Liver (tissue), 9 donors: ENCODE data around the gene ARHGAP33. TPM values are rescaled to one million over a fixed set of nuclear protein-coding genes. Genes with fewer than 3 reads are reported as not detected.

ENCODE experiments used
- DNase-seq: peaks from one replicate; pipeline ENCODE4 v3.0.0-alpha.2; 2017; ENCODE audit warnings: low spot score
- H3K27ac ChIP-seq, 2 donors: one replicate each; pipeline ENCODE4 v1.7.0; 2013; ENCODE audit warnings: inconsistent platforms in 2 of 2, low read length in 2 of 2, control low read depth in 1 of 2, low read depth in 1 of 2, mild to moderate bottlenecking in 1 of 2
- H3K27me3 ChIP-seq, 4 donors: one replicate each; pipeline versions ENCODE4 v1.6.1 to v1.7.0; 2013; ENCODE audit warnings: low read length in 3 of 4, inconsistent platforms in 1 of 4, mild to moderate bottlenecking in 1 of 4, moderate library complexity in 1 of 4; ENCODE audit not compliant: control insufficient read depth in 4 of 4, insufficient read depth in 4 of 4
- H3K36me3 ChIP-seq, 4 donors: one replicate each; pipeline versions ENCODE4 v1.6.1 to v1.7.0; 2013; ENCODE audit warnings: low read length in 3 of 4, mild to moderate bottlenecking in 3 of 4, low read depth in 1 of 4, moderate library complexity in 1 of 4; ENCODE audit not compliant: control insufficient read depth in 4 of 4, insufficient read depth in 3 of 4
- H3K4me1 ChIP-seq, 4 donors: one replicate each; pipeline versions ENCODE4 v1.6.1 to v1.7.0; 2013; ENCODE audit warnings: low read length in 3 of 4, mild to moderate bottlenecking in 3 of 4, moderate library complexity in 1 of 4; ENCODE audit not compliant: control insufficient read depth in 4 of 4, insufficient read depth in 4 of 4
- H3K4me3 ChIP-seq, 3 donors: one replicate each; pipeline versions ENCODE4 v1.6.1 to v1.7.0; 2013; ENCODE audit warnings: low read length in 3 of 3, control low read depth in 1 of 3, low read depth in 1 of 3, mild to moderate bottlenecking in 1 of 3
- H3K9ac ChIP-seq, 2 donors: one replicate each; pipeline ENCODE4 v1.7.0; 2013; ENCODE audit warnings: low read length in 2 of 2, mild to moderate bottlenecking in 2 of 2, moderate library complexity in 2 of 2, control low read depth in 1 of 2, low read depth in 1 of 2
- H3K9me3 ChIP-seq, 4 donors: one replicate each; pipeline versions ENCODE4 v1.6.1 to v1.7.0; 2013; ENCODE audit warnings: low read length in 3 of 4; ENCODE audit not compliant: control insufficient read depth in 4 of 4
- ATF3 ChIP-seq: IDR thresholded peaks from 2 replicates; pipeline ENCODE4 v1.6.1; 2016; ENCODE audit warnings: antibody characterized with exemption
- CTCF ChIP-seq: fragments of 150-350 bp; IDR thresholded peaks from 2 replicates; pipeline ENCODE4 v1.5.1; 2017; ENCODE audit warnings: improper control_type of control experiment, low read depth, low read length; ENCODE audit not compliant: missing input control
- FOXA1 ChIP-seq: IDR thresholded peaks from 2 replicates; pipeline ENCODE4 v1.6.1; 2016; ENCODE audit warnings: antibody characterized with exemption
- FOXA2 ChIP-seq: IDR thresholded peaks from 2 replicates; pipeline ENCODE4 v1.6.1; 2016; ENCODE audit warnings: antibody characterized with exemption
- GABPA ChIP-seq, 2 donors: IDR thresholded peaks in 1 of 2; conservative IDR thresholded peaks in 1 of 2; 2 replicates each; pipeline ENCODE4 v1.6.1; 2016; ENCODE audit warnings: antibody characterized with exemption in 2 of 2, mild to moderate bottlenecking in 1 of 2, moderate library complexity in 1 of 2
- HNF4A ChIP-seq, 2 donors: conservative IDR thresholded peaks; 2 replicates each; pipeline ENCODE4 v1.6.1; 2016; ENCODE audit warnings: antibody characterized with exemption in 2 of 2, mild to moderate bottlenecking in 2 of 2
- JUND ChIP-seq, 2 donors: IDR thresholded peaks; 2 replicates each; pipeline ENCODE4 v1.6.1; 2016; ENCODE audit warnings: antibody characterized with exemption in 2 of 2
- NR2F2 ChIP-seq: IDR thresholded peaks from 2 replicates; pipeline ENCODE4 v1.6.1; 2016; ENCODE audit warnings: antibody characterized with exemption
- RAD21 ChIP-seq, 2 donors: IDR thresholded peaks; 2 replicates each; pipeline ENCODE4 v1.6.1; 2016; ENCODE audit warnings: antibody characterized with exemption in 2 of 2, mild to moderate bottlenecking in 2 of 2
- RXRA ChIP-seq, 2 donors: IDR thresholded peaks; 2 replicates each; pipeline ENCODE4 v1.6.1; 2017 to 2018; ENCODE audit warnings: antibody characterized with exemption in 2 of 2, mild to moderate bottlenecking in 1 of 2
- SP1 ChIP-seq: IDR thresholded peaks from 2 replicates; pipeline ENCODE4 v1.6.1; 2018; ENCODE audit warnings: antibody characterized with exemption, mild to moderate bottlenecking
- TAF1 ChIP-seq: conservative IDR thresholded peaks from 2 replicates; pipeline ENCODE4 v1.6.1; 2016; ENCODE audit warnings: antibody characterized with exemption, mild to moderate bottlenecking
- YY1 ChIP-seq: IDR thresholded peaks from 2 replicates; pipeline ENCODE4 v1.6.1; 2016; ENCODE audit warnings: antibody characterized with exemption, mild to moderate bottlenecking
- WGBS: extraction: QIAGEN DNeasy Blood & Tissue Kit; methylation state at CpG from one replicate; pipeline ENCODE4 v1.1.7; 2013; 5-methylcytosine and 5-hydroxymethylcytosine counted together
- polyA plus RNA-seq, 2 donors: library from polyadenylated mRNA; stranded (reverse) in 1 of 2; unstranded in 1 of 2; fragments of 200-250 nt in 1 of 2; fragments of >200 nt in 1 of 2; fragmentation: Nextera tagmentation in 1 of 2; extraction: Ambion mirVana in 1 of 2; gene quantifications; one replicate each; pipeline versions ENCODE4 v1.2.1 to v1.2.3, GENCODE V29; 2013 to 2015
- total RNA-seq, 2 donors: library from RNA; depleted of rRNA; stranded (reverse); fragments of >200 nt; gene quantifications; one replicate each; pipeline ENCODE4 v1.2.3, GENCODE V29; 2014
- TF ChIP-seq, protein P1 (sequence below): IDR thresholded peaks from 2 replicates; pipeline ENCODE4 v1.6.1; 2016; ENCODE audit warnings: antibody characterized with exemption, mild to moderate bottlenecking
- TF ChIP-seq, protein P2 (sequence below): IDR thresholded peaks from 2 replicates; pipeline ENCODE4 v1.6.1; 2016; ENCODE audit warnings: antibody characterized with exemption
- TF ChIP-seq, protein P3 (sequence below): IDR thresholded peaks from 2 replicates; pipeline ENCODE4 v1.6.1; 2016; ENCODE audit warnings: antibody characterized with exemption
- donor health status: healthy.
- donor health status: healthy.
- donor health status: healthy.
- donor health status: healthy.
- donor health status: healthy.

Gene ARHGAP33
- total and polyA plus RNA-seq, 4 donors: 0.85 to 10.1 (median 1.8) TPM

DNA sequence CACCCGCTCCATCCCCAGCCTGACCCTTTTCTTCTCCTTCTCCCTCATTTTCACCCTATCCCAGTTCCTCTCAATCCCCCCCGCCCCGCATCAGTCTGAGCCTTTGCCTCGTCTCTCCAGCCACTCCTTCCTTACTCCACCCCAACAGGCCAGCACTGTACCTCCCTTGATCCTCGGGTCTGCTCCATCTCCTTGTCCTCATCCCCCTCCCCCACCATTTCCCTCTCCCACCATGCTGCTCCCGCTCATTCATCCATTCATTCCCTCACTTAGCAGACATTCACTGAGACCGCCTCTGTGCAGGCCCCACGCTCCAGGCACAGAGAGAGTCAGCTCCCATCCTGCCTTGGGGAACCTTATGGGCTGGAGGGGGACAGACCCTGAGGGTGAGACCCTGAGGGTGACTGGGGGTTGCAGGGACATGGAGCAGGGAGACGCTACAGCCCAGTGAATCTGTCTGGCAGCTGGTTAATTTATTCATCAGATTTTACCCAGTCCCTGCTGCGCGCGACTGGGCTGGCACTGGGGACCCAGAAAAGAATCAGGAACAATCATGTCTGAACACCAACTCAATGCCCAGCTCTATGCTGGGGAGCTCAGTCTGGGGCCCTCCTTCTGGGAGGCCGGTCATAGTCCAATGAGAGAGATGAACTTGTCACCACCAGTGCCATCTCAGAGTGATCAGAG lies 881 bp downstream of the ARHGAP33 start:
- H3K9me3 ChIP-seq: no peaks in the 10 kb centered on the region
- peaks cover 0 to 1% (median 0%) of the 10 kb centered on the region in 4 donors for H3K36me3 ChIP-seq
- TF ChIP-seq GABPA (IDR thresholded peaks at IDR 0.05 in 1 of 2, conservative IDR thresholded peaks at IDR 0.05 in 1 of 2) (no peak), RXRA (IDR thresholded peaks at IDR 0.05) (no peak), NR2F2 (no peak), FOXA2 (no peak), SP1 (no peak), RAD21 (IDR thresholded peaks at IDR 0.05) (no peak), FOXA1 (no peak), JUND (IDR thresholded peaks at IDR 0.05) (no peak), YY1 (no peak), TAF1 (no peak), HNF4A (conservative IDR thresholded peaks at IDR 0.05) (no peak), CTCF (no peak), ATF3 (no peak)
- TF ChIP-seq, protein P1, sequence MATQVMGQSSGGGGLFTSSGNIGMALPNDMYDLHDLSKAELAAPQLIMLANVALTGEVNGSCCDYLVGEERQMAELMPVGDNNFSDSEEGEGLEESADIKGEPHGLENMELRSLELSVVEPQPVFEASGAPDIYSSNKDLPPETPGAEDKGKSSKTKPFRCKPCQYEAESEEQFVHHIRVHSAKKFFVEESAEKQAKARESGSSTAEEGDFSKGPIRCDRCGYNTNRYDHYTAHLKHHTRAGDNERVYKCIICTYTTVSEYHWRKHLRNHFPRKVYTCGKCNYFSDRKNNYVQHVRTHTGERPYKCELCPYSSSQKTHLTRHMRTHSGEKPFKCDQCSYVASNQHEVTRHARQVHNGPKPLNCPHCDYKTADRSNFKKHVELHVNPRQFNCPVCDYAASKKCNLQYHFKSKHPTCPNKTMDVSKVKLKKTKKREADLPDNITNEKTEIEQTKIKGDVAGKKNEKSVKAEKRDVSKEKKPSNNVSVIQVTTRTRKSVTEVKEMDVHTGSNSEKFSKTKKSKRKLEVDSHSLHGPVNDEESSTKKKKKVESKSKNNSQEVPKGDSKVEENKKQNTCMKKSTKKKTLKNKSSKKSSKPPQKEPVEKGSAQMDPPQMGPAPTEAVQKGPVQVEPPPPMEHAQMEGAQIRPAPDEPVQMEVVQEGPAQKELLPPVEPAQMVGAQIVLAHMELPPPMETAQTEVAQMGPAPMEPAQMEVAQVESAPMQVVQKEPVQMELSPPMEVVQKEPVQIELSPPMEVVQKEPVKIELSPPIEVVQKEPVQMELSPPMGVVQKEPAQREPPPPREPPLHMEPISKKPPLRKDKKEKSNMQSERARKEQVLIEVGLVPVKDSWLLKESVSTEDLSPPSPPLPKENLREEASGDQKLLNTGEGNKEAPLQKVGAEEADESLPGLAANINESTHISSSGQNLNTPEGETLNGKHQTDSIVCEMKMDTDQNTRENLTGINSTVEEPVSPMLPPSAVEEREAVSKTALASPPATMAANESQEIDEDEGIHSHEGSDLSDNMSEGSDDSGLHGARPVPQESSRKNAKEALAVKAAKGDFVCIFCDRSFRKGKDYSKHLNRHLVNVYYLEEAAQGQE: no peak
- TF ChIP-seq, protein P2, sequence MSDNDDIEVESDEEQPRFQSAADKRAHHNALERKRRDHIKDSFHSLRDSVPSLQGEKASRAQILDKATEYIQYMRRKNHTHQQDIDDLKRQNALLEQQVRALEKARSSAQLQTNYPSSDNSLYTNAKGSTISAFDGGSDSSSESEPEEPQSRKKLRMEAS: no peak
- TF ChIP-seq, protein P3, sequence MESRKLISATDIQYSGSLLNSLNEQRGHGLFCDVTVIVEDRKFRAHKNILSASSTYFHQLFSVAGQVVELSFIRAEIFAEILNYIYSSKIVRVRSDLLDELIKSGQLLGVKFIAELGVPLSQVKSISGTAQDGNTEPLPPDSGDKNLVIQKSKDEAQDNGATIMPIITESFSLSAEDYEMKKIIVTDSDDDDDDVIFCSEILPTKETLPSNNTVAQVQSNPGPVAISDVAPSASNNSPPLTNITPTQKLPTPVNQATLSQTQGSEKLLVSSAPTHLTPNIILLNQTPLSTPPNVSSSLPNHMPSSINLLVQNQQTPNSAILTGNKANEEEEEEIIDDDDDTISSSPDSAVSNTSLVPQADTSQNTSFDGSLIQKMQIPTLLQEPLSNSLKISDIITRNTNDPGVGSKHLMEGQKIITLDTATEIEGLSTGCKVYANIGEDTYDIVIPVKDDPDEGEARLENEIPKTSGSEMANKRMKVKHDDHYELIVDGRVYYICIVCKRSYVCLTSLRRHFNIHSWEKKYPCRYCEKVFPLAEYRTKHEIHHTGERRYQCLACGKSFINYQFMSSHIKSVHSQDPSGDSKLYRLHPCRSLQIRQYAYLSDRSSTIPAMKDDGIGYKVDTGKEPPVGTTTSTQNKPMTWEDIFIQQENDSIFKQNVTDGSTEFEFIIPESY: no peak
- H3K9ac ChIP-seq: no peak overlapping the region
- peak overlapping the region in 1 of 3 donors; percentile 85 for H3K4me3 ChIP-seq
- WGBS: 78% methylated on average over 13 of the region's 13 CpGs
- peaks cover 0 to 5% (median 4%) of the 10 kb centered on the region in 4 donors for H3K4me1 ChIP-seq
- no peaks in the 10 kb centered on the region for H3K27me3 ChIP-seq
- no peak for DNase-seq
- no peak overlapping the region for H3K27ac ChIP-seq
